COR-L47 (cell line): ENCODE measurements around the gene PHACTR2.
A peak's percentile ranks its signal among the peaks of the same experiment; 100 is the strongest.
"Not testable (repeated sequence)": the region's sequence is repeated elsewhere in the genome, so short reads cannot be mapped to it uniquely, and the experiment has no call there.

Experiments
- DNase-seq: peaks from one replicate; lab custom pipeline; 2025; lab: John Stamatoyannopoulos, UW

Gene PHACTR2

DNA sequence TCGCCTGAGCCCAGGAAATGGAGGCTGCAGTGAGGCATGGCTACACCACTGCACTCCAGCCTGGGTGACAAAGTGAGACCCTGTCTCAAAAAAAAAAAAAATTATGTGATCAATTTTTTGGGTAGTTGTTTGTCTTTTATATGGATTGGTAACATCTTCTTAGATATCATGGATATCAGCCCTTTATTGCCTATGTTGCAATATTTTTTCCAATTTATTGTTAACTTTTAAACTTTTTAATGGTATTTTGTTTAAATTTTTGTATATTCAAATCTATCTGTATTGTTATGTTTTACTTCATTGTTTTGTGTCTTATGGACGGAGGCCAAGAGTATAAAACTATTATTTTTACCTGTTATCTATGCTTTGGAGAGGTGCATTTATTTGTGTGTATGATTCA lies 133.0 kb downstream of the PHACTR2 start:
- no peak for DNase-seq

- DNase-seq: no peak
These were observed 133.9 kb downstream of the PHACTR2 start for GRCh38 chr6:143811501-143812157.

- no peak for DNase-seq
These were observed 139.9 kb downstream of the PHACTR2 start for GRCh38 chr6:143817621-143818020.

GRCh38 chr6:143821359-143821758 lies 143.6 kb downstream of the PHACTR2 start:
- no peak for DNase-seq

- no peak for DNase-seq
These were observed 144.8 kb downstream of the PHACTR2 start for GRCh38 chr6:143822584-143823024.

- no peak for DNase-seq
These were observed 145.8 kb downstream of the PHACTR2 start for GRCh38 chr6:143823548-143823947.

GRCh38 chr6:143828572-143828971 lies 150.8 kb downstream of the PHACTR2 start:
- no peak for DNase-seq

DNA sequence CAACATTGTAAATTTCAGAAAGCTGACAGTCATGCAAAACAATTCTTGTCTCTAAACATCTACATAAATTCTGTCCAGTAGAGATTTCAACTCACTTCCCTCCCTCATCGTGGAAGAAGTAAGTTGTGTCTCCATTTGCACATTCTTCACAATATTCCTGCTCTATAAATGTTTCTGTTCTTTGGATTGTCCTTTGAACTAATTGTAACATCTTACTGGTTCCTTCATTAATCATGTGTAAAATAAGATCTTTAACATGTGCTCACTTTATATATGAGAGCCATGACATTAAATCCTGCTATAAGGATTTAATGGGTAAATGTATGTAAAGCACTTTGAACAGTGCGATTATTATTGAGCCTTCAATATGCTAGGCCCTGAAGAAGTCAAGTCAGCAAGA lies 158.4 kb downstream of the PHACTR2 start:
- no peak for DNase-seq

DNA sequence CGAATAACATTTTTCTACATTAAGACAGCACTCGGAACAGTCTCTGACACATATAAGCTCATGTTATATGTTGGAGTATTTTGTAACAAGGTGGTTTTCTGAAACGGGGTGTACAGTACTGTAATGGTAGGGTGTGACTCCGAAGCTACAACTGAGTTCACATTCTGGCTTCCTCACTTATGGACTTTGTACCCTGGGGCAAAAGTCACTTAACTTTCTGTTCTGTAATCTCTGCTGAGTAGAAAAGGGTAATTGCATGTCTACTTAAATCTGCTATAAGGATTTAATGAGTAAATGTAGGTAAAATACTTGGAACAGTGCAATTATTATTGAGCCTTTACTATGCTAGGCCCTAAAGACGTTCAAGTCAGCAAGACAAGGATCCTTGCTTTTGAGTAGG lies 160.6 kb downstream of the PHACTR2 start:
- DNase-seq: no peak

DNA sequence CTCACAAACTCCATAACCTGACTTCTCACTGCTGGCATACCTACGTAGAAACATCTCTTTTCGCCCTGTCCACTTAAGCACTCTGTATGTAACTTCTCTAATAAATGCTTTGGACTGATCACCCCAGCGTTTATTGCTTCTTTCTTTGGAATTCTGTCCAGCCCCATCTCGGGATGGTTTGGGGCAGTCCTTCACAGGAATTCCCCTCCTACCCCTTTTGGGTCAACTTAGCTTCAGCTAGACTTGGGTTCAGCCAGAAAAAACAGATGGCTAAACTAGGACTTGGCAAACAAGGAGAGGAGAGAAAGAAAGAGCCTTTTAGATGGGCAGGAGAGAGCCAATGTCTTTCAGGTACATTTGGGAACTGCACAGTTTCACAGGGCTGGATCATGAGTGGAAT lies 161.4 kb downstream of the PHACTR2 start:
- no peak for DNase-seq

GRCh38 chr6:143840595-143841265 lies 163.0 kb downstream of the PHACTR2 start:
- no peak for DNase-seq

DNA sequence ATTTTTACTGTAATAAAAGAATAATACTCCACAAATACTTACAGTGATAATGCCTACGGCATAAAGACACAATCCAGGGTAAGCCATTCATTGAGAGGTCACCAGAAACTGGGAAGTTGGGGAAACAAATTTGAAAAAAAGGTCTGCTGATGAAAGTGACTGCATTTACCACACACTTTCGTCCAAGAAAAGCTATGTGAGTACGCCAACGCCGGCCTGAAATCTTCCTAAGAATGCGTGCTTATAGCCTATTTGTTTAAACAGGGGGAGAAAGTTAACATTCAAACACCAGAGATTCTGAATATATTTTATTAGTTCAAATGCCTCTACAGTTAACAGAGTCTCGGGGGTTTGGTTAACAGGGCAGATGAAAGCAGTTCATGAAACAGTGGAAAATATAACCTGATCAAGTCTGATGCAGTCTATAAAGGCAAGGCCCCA lies 164.7 kb downstream of the PHACTR2 start:
- DNase-seq: no peak

- peak; percentile 81 for DNase-seq
These were observed 165.3 kb downstream of the PHACTR2 start, which contains the start of gene LTV1 for GRCh38 chr6:143842902-143843676. Gene LTV1 (plus strand): TSS chr6:143843338. CDS start chr6:143843478, 140 bp downstream.

GRCh38 chr6:143843677-143843999 lies 165.9 kb downstream of the PHACTR2 start:
- DNase-seq: no peak

DNA sequence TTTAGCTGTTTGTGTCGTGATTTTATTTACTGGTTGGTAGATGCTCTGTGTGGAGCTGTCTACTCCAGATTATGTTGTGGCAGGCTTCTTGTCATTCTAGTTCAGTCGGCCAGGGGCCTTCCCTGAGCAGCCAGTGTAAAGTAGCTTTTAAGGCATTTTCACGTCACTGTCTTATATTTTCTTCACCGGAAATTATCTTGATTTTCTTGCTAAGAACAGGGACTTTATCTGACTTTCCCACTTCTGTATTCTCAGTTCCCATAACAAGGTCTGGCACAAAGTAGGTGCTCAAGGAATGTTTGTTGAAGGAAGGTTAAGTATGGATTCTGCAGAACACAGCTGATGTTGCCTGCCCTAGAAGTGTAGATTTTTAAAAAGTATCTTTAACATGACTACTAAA lies 166.2 kb downstream of the PHACTR2 start:
- DNase-seq: no peak

DNA sequence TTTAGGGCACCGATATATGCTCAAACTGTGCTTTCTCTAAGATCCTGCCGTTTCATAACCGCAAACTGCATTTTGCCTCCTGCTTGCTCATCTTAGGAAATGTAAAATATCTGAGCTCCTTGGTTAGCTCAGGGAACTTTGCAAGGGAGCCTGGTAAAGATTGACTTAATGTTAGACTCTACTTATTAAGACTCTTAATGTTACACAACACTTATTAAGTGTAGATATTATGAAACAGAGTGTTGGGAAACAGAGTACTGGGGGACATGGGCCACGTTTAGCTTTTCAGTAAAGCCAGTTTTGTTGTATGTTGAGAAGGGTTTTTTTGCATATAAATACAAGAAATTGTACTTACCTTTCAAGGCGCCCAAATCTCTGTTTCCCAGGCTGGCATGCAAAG lies 167.3 kb downstream of the PHACTR2 start:
- DNase-seq: no peak

DNA sequence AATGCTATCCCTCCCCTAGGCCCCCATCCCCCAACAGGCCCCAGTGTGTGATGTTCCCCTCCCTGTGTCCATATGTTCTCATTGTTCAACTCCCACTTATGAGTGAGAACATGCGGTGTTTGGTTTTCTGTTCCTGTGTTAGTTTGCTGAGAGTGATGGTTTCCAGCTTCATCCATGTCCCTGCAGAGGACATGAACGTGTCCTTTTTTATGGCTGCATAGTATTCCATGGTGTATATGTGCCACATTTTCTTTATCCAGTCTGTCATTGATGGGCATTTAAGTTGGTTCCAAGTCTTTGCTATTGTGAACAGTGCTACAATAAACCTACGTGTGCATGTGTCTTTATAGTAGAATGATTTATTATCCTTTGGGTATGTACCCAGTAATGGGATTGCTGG lies 173.9 kb downstream of the PHACTR2 start:
- not testable (repeated sequence) for DNase-seq

- DNase-seq: not testable (repeated sequence)
These were observed 177.3 kb downstream of the PHACTR2 start for GRCh38 chr6:143855057-143855456.

- not testable (repeated sequence) for DNase-seq
These were observed 179.0 kb downstream of the PHACTR2 start for GRCh38 chr6:143856762-143857161.

DNA sequence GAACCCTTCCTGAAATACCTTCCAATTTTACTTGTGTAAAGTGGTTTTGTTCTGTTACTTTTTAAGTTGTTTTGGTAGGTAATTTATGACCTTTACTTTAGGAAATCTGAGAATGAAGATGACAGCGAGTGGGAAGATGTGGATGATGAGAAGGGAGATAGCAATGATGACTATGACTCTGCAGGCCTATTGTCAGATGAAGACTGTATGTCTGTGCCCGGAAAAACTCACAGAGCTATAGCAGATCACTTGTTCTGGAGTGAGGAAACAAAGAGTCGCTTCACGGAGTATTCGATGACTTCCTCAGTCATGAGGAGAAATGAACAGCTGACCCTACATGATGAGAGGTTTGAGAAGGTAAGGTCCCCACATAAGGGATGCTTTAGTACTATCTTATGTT lies 179.9 kb downstream of the PHACTR2 start:
- no peak for DNase-seq

DNA sequence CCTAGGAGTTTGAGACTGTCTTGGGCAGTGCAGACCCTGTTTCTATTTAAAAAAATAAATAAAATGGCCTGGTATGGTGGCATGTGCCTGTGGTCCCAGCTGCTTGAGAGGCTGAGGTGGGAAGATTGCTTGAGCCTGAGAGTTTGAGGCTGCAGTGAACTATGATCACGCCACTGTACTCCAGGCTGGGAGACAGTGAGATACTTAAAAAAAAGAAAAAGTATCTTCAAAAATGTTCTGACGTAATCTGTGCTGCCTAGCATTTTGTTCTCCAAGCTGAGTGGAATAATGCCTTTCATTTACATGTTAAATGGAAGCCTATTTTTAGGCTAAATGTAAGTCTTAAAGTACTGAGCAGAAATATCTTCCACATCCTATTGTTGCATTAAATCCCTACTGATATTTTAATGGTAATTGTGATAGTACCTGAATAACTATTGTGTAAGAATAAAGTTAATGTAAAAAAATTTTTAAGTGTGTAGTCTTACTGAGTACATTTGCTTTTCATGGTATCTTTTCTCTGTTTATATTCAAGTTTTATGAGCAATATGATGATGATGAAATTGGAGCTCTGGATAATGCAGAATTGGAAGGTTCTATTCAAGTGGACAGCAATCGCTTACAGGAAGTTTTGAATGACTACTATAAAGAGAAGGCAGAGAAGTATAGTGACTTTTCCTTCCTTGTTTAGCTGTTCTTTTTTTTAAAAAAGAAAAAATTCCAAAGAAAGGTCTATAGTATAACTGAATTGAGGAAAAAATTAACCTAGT lies 182.3 kb downstream of the PHACTR2 start:
- no peak for DNase-seq

- no peak for DNase-seq
These were observed 186.0 kb downstream of the PHACTR2 start for GRCh38 chr6:143863771-143864170.
